SK-N-MC (cell line): ENCODE measurements around the gene CD40.
A peak's percentile ranks its signal among the peaks of the same experiment; 100 is the strongest.
"Not testable (repeated sequence)": the region's sequence is repeated elsewhere in the genome, so short reads cannot be mapped to it uniquely, and the experiment has no call there.

Source experiments
- DNase-seq: peaks from one replicate; pipeline ENCODE4 v3.0.0-alpha.2; 2011; ENCODE audit warnings: low read depth, low spot score
- H3K27ac ChIP-seq: fragments of 200-600 bp; sonication (generic); 2 replicates; pipeline ENCODE4 v1.5.1; 2016; ENCODE audit warnings: mixed run types
- H3K36me3 ChIP-seq: fragments of 200-600 bp; sonication (generic); 2 replicates; pipeline ENCODE4 v1.6.1; 2017; ENCODE audit warnings: antibody characterized with exemption, low read length, mixed read lengths; ENCODE audit not compliant: insufficient read depth
- H3K4me3 ChIP-seq: fragments of 200-600 bp; sonication (generic); 2 replicates; pipeline ENCODE4 v1.5.1; 2016
- H3K9ac ChIP-seq: fragments of 200-600 bp; sonication (generic); 2 replicates; pipeline ENCODE4 v1.8.0; 2017; ENCODE audit warnings: mixed run types, mixed read lengths; ENCODE audit not compliant: insufficient read length
- H3K9me3 ChIP-seq: fragments of 200-600 bp; sonication (generic); 2 replicates; pipeline ENCODE4 v1.6.1; 2017; ENCODE audit warnings: low read depth, mild to moderate bottlenecking, antibody characterized with exemption, low read length, moderate library complexity, mixed read lengths
- EZH2 ChIP-seq: fragments of 200-600 bp; sonication (generic); IDR thresholded peaks from one replicate; pipeline ENCODE4 v1.6.1; 2017; ENCODE audit warnings: antibody characterized with exemption
- FOXP2 ChIP-seq: optimal IDR thresholded peaks from 2 replicates; pipeline ENCODE3; 2011; ENCODE audit warnings: mild to moderate bottlenecking, moderate library complexity; ENCODE audit not compliant: insufficient read depth; ENCODE audit errors: extremely low read length, control extremely low read depth
- POLR2AphosphoS5 ChIP-seq: IDR thresholded peaks from 2 replicates; pipeline ENCODE4 v1.6.1; 2012; ENCODE audit warnings: mild to moderate bottlenecking, low read depth, low read length, borderline replicate concordance

The CD40 gene

DNA sequence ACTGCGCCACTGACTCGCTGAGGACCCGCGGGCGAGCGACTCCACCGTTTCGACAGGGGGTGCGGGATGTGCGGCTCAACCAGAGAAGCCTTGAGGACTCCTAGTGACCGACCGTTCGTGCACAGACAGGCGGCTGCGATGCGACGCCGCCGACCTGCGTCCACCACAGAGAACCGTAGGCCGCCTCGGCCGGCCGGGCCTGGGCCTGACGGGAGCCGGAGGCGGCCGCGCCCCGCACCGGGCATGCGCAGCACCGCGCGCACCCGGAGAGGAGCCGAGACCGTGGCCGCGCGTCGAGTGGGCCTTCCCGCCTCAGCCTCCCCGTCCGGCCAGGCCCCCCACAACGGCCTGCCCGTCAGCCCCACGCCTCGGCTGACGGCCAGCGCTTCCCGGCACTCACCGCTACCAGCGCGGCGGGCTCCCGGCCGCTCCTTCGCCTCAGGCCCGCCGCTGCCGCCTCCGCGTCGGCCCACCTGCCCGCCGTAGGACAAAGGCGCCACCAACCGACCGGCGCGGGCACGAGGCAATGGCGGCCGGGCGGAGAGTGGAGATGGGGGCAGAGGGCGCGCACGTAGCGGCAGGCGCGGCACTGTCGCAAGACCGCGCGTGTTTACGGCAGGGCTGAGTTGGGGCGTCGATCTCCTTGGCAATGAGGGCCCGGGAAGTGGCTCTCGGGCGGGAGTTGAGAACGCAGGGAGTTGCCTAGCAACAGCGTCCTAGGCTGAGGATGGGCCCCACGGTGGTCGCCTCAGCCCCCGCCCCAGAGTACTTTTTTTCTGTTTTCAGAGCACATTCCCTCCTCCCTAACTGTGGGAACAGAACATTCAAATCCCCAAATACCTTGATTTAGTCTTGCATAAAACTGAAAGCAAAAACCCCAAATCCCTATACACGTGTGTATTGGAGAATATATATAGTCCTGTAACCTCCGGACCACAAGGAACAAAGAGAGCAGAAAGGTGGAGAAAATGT is 28.4 kb upstream of the CD40 start, which contains the start of gene NCOA5:
TSS of gene NCOA5 (minus strand) at position 546 of the 972 bp plus-strand sequence. CDS start 10,538 bp downstream, outside the sequence.
- H3K27ac ChIP-seq, result peak within 1 kb of the TSS; percentile 92
- H3K4me3 ChIP-seq, result peak within 1 kb of the TSS; percentile 98
- H3K36me3 ChIP-seq, result no peaks in the 10 kb centered on the region; the same call in 1 of the 2 replicates
- peak; percentile 75 for DNase-seq
- H3K9me3 ChIP-seq, result no peaks in the 10 kb centered on the region
- peak; percentile 73 for TF ChIP-seq FOXP2
- TF ChIP-seq POLR2AphosphoS5, result peak; percentile 93
- no peak for TF ChIP-seq EZH2
- peak within 1 kb of the TSS; percentile 98 for H3K9ac ChIP-seq

DNA sequence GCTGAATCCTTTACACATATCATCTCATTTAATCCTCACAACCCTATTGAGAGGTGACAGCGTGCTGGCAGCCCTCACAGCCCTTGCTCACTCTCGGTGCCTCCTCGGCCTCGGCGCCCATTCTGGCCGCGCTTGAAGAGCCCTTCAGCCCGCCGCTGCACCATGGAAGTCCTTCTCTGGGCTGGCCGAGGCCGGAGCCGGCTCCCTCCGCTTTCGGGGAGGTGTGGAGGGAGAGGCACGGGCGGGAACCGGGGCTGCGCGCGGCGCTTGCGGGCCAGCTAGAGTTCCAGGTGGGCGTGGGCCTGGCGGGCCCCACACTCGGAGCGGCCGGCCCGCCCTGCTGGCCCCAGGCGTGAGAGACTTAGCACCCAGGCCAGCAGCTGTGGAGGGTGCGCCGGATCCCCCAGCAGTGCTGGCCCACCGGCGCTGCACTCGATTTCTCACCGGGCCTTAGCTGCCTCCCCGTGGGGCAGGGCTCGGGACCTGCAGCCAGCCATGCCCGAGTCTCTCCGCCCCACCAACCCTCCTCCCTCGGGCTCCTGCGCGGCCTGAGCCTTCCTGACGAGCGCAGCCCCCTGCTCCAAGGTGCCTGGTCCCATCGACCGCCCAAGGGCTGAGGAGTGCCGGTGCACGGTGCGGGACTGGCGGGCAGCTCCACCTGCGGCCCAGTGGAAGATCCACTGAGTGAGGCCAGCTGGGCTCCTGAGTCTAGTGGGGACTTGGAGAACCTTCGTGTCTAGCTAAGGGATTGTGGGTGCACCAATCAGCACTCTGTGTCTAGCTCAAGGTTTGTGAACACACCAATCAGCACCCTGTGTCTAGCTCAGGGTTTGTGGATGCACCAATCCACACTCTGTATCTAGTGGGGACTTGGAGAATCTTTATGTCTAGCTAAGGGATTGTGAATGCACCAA is 26.2 kb upstream of the CD40 start:
- not testable (repeated sequence) for H3K9ac ChIP-seq, DNase-seq, H3K36me3 ChIP-seq, H3K27ac ChIP-seq, H3K9me3 ChIP-seq, H3K4me3 ChIP-seq

DNA sequence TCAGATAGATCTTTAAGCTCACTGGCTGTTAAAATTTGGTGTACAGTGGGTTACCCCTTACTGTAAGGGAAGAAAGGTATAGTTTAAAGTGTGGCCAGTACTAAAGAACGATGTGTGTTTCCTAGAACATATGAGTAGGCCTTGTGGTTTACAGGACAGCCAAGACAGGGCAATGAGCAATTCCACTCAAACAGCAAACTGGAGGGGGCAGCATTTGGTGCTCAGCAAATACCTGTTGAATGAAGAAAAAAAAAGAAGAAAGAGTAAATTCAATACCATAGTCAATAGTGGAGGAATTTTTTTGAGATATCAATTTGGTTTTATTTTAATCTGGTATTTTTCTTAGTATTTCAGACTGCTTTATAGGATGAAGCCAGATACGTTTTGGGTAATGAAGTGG is 24.6 kb upstream of the CD40 start:
- no peak for DNase-seq
- Histone ChIP-seq H3K9ac (no peak overlapping the region), H3K36me3 (no peaks in the 10 kb centered on the region; the same call in 1 of the 2 replicates), H3K9me3 (no peaks in the 10 kb centered on the region), H3K27ac (no peak overlapping the region), H3K4me3 (no peak overlapping the region)
- TF ChIP-seq FOXP2 (no peak), POLR2AphosphoS5 (no peak), EZH2 (no peak)

DNA sequence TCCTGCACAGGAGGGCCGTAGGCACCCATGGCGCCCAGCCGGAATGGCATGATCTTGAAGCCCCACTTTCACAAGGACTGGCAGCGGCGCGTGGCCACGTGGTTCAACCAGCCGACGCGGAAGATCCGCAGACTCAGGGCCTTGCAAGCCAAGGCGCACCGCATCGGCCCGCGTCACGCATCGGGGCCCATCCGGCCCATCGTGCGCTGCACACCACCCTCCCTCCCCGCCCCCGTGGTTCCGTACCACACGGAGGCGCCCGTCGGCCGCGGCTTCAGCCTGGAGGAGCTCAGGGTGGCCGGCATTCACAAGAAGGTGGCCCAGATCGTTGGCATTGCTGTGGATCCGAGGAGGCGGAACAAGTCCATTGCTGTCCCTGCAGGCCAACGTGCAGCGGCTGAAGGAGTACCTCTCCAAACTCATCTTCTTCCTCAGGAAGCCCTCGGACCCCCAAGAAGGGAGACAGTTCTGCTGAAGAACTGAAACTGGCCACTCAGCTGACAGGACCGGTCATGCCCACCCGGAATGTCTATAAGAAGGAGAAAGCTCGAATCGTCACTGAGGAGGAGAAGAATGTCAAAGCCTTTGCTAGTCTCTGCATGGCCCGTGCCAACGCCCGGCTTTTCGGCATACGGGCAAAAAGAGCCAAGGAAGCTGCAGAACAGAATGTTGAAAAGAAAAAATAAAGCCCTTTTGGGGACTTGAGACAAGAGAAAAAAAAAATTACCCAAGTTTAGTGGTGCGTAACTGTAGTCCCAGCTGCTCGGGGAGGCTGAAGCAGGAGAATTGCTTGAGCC is 18.4 kb upstream of the CD40 start:
- H3K27ac ChIP-seq, result no peak overlapping the region

DNA sequence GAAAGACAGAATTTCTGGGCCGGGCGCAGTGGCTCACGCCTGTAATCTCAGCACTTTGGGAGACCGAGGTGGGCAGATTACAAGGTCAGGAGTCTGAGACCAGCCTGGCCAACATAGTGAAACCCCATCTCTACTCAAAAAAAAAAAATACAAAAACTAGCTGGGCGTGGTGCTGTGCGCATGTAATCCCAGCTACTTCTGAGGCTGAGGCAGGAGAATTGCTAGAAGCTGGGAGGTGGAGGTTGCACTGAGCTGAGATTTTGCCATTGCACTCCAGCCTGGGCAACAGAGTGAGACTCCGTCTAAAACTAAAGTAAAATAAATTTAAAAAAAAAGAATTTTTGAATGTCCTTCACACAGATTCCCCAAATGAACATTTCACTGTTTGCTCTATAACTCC is 17.7 kb upstream of the CD40 start:
- DNase-seq, H3K36me3 ChIP-seq, H3K9me3 ChIP-seq, H3K27ac ChIP-seq, H3K4me3 ChIP-seq, H3K9ac ChIP-seq: not testable (repeated sequence)

More for the DNA sequence above, 18.4 kb upstream of the CD40 start:
- Histone ChIP-seq H3K9ac (no peak overlapping the region), H3K36me3 (no peaks in the 10 kb centered on the region), H3K9me3 (no peaks in the 10 kb centered on the region), H3K4me3 (no peak overlapping the region)
- TF ChIP-seq EZH2, result no peak
- TF ChIP-seq POLR2AphosphoS5, result no peak
- no peak for TF ChIP-seq FOXP2
- no peak for DNase-seq

DNA sequence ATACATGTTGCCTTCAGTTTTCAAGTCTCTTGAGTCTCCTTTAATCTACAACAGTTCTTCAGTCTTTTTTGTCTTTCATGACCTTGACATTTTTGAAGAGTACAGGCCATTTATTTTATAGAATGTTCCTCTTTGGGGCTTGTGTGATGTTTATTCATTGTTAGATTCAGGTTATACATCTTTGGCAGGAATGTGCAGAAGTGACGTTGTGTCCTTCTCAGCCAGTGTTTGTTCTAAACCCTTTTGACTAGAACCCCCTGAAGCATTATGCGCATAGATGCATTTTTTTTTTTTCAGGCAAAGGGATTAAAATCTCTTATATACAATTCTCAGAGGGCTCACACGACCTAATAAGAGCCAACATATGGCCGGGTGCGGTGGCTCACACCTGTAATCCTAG is 17.1 kb upstream of the CD40 start:
- no peak for DNase-seq
- no peak overlapping the region for H3K27ac ChIP-seq
- H3K4me3 ChIP-seq, result no peak overlapping the region
- no peak overlapping the region for H3K9ac ChIP-seq
- H3K36me3 ChIP-seq, result no peaks in the 10 kb centered on the region
- H3K9me3 ChIP-seq, result no peaks in the 10 kb centered on the region
- no peak for TF ChIP-seq FOXP2

DNA sequence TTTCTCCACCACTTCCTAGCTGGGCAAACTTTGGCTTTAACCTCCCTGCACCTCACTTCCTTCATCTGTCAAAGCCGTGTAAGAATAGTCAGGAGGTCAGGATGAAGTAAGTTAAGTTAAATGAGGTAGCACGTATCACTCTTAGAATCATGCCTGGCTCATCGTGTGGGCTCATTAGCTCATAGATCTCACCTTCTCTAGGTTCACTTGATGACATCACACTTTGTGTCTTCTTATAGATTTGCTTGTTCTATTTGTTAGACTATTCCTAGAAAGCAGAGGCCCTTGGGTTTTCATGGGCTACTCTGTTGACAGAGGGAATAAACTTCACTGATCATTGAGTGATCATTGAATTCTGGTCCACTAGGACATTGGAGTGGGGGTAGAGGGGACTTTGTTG is 16.2 kb upstream of the CD40 start:
- H3K9me3 ChIP-seq, result no peaks in the 10 kb centered on the region
- H3K27ac ChIP-seq, result no peak overlapping the region
- H3K4me3 ChIP-seq, result no peak overlapping the region
- DNase-seq, result no peak
- TF ChIP-seq FOXP2 (no peak), EZH2 (no peak), POLR2AphosphoS5 (no peak)
- no peak overlapping the region for H3K9ac ChIP-seq
- no peaks in the 10 kb centered on the region for H3K36me3 ChIP-seq

DNA sequence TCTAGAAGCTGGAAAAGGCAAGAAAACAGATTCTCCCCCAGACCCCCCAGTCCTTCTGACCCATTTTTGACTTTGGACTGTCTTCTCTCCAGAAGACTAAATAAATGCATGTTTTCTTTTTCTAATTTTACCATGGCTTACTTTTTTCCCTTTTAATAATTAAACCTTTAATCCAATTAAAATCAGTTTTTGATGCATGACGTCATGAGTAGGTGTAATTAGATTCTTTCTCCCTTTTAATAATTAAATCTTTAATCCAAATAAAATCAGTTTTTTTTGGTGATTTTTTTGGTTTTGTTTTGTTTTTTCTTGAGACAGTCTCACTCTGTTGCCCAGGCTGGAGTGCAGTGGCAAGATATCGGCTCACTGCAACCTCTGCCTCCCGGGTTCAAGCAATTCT is 15.2 kb upstream of the CD40 start:
- Histone ChIP-seq H3K36me3 (no peaks in the 10 kb centered on the region), H3K9me3 (no peaks in the 10 kb centered on the region), H3K4me3 (no peak overlapping the region), H3K9ac (no peak overlapping the region), H3K27ac (no peak overlapping the region)
- TF ChIP-seq EZH2, result no peak
- TF ChIP-seq POLR2AphosphoS5, result no peak
- TF ChIP-seq FOXP2, result no peak
- DNase-seq, result no peak
